HEK293 (cell line): ENCODE results near the gene DHRS7.

Experiments
- CTCF ChIP-seq: fragments of 450-650 bp; formaldehyde crosslinking; IDR thresholded peaks from 2 replicates; pipeline ENCODE4 v1.5.1; 2016; ENCODE audit warnings: missing biosample characterization, missing genetic modification characterization
- MYNN ChIP-seq: fragments of 450-650 bp; formaldehyde crosslinking; IDR thresholded peaks from 2 replicates; pipeline ENCODE4 v1.5.1; 2016; ENCODE audit warnings: missing biosample characterization, missing genetic modification characterization, borderline replicate concordance
- ZBTB21 ChIP-seq: fragments of 450-650 bp; formaldehyde crosslinking; IDR thresholded peaks from 2 replicates; pipeline ENCODE4 v1.5.1; 2017; ENCODE audit warnings: missing biosample characterization, missing genetic modification characterization
- ZBTB7A ChIP-seq: fragments of 450-650 bp; formaldehyde crosslinking; IDR thresholded peaks from 2 replicates; pipeline ENCODE4 v1.5.1; 2016; ENCODE audit warnings: low read depth, missing biosample characterization, missing genetic modification characterization
- ZNF214 ChIP-seq: fragments of 450-650 bp; formaldehyde crosslinking; IDR thresholded peaks from 2 replicates; pipeline ENCODE4 v1.5.1; 2017; ENCODE audit warnings: missing biosample characterization, mild to moderate bottlenecking, missing genetic modification characterization, borderline replicate concordance
- ZNF23 ChIP-seq: fragments of 450-650 bp; formaldehyde crosslinking; IDR thresholded peaks from 2 replicates; pipeline ENCODE4 v1.5.1; 2016; ENCODE audit warnings: missing biosample characterization, missing genetic modification characterization, borderline replicate concordance
- ZNF354C ChIP-seq: fragments of 450-650 bp; formaldehyde crosslinking; IDR thresholded peaks from 2 replicates; pipeline ENCODE4 v1.5.1; 2016; ENCODE audit warnings: missing biosample characterization, missing genetic modification characterization, low read depth, borderline replicate concordance
- ZNF558 ChIP-seq: fragments of 450-650 bp; formaldehyde crosslinking; IDR thresholded peaks from 2 replicates; pipeline ENCODE4 v1.5.1; 2016; ENCODE audit warnings: missing biosample characterization, missing genetic modification characterization
- ZNF561 ChIP-seq: fragments of 450-650 bp; IDR thresholded peaks from 2 replicates; pipeline ENCODE4 v1.5.1; 2018; ENCODE audit warnings: missing biosample characterization, missing genetic modification characterization, borderline replicate concordance
- ZNF707 ChIP-seq: fragments of 450-650 bp; formaldehyde crosslinking; IDR thresholded peaks from 2 replicates; pipeline ENCODE4 v1.5.1; 2016; ENCODE audit warnings: missing biosample characterization, missing genetic modification characterization

DNA sequence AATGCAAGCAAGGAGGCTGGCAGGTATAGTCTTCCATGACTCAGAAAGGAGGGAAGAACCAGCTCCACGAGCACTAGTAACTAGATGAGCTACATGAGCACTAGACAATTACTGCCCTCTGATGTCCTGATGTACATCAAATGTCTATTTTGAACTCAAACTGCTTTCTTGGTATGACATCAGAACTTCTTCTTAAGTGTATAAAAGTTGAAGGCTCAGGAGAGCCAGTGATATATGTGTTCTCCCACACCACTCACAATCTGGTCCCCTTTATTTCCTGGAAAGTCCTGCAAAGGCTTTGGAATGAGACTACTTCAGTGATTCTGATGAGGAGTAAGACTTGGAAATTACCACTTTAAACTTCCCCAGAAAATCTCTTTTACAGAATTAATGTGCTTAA is 18.5 kb upstream of the DHRS7 start:
- TF ChIP-seq ZNF707 (no peak), CTCF (tag by site-specific recombination) (no peak), ZNF23 (no peak), ZBTB7A (tag by site-specific recombination) (no peak), ZNF558 (tag by site-specific recombination) (no peak), ZBTB21 (no peak), ZNF354C (tag by site-specific recombination) (no peak), ZNF214 (tag by site-specific recombination) (no peak), MYNN (tag by site-specific recombination) (no peak), ZNF561 (tag by site-specific recombination) (no peak)
